ENCODE data around the gene AK2.
"Not testable (repeated sequence)": the region's sequence is repeated elsewhere in the genome, so short reads cannot be mapped to it uniquely, and the experiment has no call there.

The AK2 gene

DNA sequence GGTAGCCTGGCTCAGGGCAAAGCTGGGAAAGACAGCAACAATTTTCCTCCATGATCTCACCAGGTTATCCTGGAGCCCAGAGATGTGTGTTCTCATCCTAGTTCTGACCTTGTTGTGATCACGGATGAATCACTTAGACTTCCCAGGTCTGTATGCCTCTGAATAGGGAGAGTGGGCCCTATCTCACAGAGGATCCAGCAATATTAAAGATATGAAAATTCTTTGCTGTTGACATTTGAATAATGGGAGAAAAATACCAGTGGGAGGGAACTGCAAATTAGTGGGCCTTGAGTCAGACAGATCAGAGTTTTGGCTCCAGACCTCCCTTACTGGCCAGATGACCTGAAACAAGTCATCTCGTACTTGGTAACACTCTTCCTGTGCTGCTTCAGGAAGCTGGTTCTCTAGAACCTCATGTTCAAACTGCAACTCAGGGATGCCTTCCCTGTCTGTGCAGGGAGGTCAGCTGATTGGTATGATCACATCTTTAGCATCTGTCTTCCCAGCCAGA, 39.2 kb downstream of the AK2 start:
- DNase-seq, result no peak

DNA sequence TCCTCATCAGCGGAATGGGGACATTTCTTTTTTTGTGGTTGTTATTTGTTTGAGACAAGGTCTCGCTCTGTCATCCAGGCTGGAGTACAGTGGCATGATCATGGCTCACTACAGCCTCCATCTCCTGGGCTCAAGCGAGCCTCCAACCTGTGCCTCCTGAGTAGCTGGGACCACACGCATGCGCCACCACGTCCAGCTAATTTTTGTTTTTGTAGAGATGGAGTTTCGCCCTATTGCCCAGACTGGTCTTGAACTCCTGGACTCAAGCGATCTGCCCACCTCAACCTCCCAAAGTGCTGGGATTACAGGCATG, 43.4 kb downstream of the AK2 start:
- not testable (repeated sequence) for DNase-seq

DNA sequence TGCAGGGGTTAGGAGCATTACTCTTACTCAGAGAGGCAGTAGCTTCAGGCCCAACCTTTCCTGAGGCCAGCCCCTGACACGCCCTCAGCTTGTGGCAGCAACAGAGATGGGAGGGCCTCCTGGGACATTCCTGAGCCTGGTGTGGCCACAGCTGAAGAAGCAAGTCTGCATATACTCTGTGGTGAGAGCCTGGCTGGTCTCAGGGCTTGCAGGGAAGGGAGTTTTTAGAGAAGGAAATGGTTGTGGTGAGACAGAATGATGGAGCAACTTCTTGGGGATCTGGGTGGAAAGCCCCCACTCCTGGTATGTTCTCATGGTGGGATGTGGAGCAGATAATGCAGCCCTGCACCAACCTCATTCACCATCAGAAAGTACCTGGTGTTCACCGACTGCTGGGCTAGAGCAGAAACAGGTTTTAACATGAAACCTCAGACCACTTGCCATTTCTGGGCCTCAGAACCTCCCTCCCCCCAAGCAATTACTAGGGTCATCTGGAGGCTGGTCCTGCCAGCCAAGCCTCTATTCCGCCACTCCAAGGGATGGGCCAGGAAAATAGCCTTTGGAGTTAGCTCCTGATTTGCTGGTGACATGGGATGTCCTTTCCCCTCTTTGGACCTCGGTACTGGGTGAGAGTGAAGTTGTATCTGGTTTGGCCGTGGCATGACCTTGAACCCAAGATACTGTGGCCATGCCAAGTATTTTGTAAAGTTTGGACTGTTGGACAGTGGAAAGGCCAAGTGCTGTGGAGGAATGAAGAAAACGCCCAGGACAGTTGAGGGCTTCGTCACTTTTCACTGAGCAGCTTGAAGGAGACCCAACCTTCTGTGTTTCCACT, 44.0 kb downstream of the AK2 start:
- DNase-seq, result peak in 7 of 14 donors; percentile 16 to 69 (median 40)

DNA sequence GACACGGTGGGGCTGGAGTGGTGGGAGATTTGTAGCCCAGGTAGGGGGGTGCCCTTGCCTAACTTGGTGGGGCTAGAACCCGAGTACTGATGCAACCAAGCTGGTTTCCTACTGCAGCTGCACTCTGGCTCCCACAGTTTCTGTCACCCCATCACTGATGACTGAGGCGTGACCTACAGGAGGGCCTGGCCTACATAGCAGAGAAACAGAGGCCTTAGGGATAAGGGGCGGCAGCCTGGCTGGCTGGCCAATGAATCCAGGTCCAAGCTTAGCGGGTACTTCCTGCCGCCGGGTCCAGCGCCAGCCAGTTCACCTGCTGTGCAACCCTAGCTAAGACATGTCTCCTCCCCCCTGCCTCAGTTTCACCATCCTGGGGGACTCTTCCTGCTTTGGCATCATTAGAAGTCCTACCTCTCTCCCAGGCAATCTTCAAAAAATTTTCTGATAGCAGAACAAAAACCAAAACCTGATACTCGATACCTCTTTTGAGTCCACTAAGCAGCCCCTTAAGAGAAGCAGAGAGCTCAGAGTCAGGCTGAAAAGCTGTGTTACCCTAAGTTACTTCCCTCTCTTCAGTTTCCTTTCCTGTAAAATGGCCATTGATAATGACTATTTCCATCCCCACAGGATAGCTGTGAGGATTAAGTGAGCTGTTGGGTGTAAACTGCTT, 44.7 kb downstream of the AK2 start:
- no peak for DNase-seq

DNA sequence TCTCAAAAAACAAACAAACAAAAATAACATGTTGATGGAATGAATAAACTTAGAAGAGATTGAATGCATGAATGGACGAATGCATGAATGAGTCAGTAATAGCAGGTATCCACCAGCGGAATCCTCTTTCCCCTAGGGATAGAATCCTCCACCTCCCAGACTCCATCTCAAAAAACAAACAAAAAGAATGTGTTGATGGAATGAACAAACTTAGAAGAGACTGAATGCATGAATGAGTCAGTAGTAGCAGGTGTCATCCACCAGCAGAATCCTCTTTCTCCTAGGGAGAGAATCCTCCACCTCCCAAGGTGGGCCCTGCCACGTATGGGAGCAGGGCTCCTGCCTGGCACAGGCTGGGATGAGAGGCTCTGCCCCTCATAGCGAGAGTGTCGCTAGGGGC, 45.3 kb downstream of the AK2 start:
- DNase-seq, result no peak

DNA sequence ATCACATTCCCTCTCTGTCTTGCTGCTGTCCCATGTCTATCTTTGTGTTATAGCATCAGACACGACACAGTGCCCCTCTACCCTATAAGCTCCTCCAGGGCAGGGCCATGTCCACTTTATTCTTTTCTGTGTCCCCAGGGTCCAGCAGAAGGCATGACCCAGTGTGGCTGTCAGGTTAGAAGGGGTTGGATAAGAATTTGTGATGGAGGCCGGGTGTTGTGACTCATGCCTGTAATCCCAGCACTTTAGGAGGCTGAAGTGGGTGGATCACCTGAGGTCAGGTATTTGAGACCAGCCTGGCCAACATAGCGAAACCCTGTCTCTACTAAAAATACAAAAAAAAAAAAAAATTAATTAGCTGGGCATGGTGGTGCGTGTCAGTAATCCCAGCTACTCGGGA, 45.8 kb downstream of the AK2 start:
- no peak for DNase-seq

DNA sequence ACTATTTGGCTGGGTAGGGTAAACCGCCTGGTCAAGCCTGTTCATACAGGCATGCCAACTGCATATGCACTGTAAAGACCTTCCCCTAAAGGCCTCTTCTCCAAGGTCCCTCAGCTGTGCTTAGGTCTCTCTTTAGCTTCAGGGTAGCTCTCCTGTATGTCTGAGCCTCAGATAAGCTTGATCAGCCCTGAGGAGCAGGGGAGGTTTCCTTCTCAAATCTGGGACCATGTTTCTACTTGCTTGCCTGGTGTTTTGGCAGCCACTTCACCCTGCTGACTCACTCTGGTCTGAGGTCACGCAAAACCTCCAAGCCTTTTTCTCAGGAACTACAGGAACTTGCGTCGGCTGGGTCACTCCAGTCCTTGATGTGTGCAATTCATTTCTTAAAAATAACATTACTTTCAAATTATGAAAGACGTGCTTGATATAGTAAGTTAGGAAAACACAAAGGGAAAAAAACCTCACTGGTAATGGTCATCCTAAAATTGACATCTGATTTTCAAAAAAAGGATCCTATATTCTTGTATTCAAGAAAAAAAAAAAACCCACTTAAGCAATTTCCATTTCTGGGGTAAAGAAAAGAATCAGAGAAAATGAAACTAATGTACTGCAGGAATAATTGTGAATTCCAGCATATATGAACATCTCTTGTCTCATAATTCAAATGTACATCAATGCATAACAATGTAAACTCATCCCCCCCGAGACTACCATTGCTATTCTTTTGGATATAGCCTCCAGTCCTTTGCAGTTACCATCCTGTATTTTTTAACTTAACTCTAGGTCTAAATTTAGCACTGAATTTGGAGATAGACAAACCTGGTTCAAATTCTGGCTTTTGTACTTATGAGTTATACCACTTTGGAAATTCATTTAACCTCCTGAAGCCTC, 47.3 kb downstream of the AK2 start:
- DNase-seq, result peak in 6 of 14 donors; percentile 6 to 63 (median 20)

DNA sequence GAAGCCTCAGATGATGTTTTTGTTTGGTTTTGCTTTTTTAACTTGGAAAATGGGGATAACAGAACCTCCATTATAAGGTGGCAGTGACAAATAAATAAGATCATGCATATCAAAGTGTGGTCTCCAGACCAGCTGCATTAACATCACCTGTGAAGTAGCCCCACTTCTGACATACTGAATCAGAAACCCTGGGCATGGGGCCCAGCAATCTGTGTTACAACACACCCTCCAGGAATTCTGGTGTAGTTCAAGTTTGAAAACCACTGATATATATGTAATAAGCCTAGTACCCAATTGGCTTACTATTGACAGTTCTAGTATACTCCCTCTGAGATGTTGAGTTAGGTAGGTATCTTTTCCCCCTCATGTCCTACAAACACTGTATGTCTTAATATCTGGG, 48.0 kb downstream of the AK2 start:
- DNase-seq, result no peak

DNA sequence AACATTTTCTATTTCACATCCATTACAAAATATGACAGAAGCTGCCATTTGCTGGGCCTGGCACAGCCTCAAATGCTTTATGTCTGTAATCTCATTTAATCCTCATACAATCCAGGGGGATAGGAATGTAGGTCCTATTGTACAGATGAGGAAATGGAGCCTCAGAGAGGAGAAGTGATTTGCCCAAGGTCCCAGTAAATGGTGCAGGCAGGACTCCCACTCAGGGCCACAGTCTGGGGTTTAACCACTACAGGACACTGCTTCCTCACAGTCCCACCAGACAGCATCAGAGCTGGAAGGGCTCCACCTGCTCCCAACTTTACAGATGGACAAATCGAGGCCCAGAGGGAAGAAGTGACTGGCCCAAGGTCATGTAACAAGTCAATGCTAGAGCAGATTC, 51.5 kb downstream of the AK2 start:
- no peak for DNase-seq

DNA sequence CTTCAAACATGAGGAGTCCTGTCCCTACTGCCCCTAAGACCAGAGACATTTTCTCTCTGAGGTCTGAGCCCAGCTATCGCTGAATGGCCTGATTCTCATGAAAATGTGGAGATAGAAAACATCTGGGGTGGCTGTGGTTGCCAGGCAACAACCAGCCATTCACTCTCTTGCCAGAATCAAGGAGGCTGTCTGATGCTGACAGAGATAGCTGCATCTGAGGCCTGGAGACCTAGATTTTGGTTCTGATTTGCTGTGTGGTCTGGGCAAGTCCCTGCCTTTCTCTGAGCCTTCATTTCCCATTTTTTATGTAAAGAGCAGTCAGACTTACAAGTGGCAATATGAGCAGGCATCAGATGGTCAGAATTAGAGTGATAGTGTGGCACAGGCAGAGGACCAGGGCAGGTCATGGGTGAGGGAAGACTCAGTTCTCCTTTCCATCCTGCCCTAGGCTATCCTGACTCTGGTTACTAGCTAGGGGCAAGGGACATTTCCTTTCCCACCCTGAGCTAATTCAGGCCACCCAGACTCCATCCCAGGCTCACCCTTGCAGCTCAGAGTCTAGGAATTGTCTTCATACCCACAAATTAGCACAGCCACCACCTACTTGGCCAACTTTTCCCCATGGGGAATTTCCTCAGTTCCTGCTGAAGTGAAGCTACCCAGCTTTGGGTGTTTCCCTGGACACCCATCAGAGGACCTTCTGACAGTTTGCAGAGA, 52.1 kb downstream of the AK2 start:
- no peak for DNase-seq

DNA sequence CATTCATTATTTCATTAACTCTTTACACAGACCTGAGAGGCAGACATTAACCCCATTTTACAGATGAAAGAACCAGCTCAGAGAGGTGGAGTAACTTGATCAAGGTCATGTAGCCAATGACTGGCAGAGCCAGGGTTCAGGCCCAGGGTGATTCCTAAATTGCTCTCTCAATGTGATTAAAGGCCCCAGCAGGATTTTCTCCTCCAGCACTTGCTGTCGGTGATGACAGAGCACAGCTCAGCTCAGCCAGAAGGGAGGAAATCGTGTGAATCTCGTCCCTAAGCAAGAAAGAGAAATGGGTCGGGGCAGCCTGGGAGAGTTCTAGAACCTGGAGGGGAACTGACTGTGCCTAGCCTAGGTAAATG, 52.6 kb downstream of the AK2 start:
- DNase-seq, result no peak

DNA sequence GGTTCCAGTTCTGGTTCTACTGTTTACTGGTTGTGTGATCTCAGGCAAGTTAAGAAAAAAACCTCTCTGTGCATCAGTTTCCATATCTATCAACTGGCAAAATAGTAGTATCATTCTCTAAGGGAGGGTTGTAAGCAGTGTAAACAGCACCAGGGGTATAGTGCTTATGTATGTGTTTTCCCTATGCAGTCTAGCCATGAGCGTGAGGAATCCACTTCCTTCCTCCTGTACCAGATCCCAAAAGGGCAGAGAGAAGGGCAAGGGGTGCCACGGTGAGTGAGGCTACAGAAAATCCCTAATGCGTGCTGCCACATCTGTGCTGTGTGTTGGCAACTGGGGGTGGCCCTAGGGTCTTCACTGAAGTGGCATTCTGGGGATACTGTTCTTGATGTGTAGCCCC, 53.7 kb downstream of the AK2 start:
- no peak for DNase-seq

DNA sequence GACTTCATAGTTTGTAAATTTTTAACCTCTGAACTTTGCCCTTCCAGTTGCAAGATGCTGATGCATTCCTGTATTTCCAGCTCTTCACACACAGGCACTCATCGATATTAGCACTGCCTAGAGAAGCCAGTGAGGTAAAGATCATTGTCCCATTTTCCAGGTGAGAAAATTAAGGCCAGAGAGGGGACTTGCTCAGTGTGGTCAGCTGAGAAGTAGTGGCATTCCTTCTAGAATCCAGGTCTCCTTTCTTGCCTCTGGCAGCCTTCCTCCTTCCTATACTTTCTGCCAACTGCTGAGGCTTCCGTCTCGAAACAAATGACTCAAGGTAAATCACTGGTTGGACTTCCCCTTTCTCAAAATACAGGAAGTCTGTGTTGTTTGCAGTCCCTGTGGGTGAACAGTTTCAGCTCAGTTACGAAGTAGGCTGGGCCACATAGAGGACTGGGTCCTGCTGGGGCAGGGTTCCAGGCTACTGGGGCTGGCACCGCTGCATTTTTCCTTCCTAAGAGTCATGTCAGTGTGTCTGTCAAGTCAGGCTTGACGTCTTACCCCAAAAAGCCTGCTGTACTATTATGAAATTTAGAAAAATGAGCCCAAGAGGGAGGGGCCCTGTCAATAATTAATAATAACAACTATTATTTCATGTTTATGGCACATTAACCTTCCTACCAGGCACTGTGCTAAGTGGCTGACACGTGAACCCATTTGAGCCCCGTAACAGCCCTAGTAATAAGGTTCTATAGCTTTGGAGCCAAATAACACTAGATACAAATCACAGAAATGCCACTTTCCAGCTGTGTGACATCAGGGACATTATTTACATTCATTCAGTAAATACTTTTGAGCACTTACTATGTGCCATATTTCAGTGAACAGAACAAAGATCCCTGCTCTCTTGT, 55.4 kb downstream of the AK2 start:
- peak in 4 of 14 donors; percentile 24 to 42 (median 30) for DNase-seq

DNA sequence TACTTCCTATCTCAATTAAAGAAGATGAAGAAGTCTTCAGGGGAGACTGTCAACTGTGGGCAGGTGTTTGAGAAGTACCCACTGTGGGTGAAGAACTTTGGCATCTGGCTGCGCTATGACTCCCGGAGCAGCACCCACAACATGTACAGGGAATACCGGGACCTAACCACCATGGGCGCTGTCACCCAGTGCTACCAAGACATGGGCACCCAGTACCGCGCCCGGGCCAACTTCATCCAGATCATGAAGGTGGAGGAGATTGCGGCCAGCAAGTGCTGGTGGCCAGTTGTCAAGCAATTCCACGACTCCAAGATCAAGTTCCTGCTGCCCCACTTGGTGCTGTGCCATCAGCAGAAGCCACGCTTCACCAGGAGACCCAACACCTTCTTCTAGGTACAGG, 56.6 kb downstream of the AK2 start:
- DNase-seq, result no peak

DNA sequence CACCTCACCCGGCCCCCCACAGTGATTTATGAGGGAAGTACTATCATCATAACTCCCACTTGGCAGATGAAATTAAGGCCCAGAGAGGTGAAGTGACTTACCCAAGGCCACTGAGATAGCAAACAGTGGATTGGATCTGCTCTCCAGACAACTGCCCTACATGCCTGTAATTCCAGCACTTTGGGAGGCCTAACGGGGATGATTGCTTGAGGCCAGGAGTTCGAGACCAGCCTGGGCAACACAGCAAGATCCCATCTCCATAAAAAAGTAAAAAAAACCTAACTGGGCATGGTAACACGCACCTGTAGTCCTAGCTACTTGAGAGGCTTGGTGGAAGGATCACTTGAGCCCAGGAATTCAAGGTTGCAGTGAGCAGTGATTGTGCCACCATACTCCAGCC, 57.8 kb downstream of the AK2 start:
- no peak for DNase-seq

DNA sequence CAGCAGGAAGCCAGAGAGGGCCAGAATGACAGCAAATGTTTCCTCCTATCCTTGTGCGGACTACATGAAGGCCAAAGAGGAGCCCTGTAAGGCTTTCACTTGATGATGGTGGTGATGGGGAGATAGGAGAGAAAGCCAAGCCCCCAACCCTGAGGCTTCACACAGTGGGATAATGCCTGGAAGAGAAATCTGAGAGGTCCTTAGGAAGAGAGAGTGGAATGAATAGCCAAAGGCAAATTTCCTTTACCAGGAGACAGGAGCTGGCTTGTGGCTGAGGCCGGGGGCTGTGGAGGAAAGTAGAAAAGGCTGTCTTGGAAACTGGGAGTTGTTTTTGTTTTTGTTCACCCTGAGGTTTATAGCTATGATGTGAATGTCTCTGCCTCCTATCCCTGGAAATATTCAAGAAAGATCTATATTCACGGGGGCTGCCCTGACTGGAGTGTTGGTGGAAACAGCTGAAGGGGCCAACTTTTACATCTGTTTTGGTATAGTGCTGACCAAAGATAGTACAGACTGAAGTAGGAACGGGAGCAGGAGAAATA, 59.1 kb downstream of the AK2 start:
- no peak for DNase-seq

DNA sequence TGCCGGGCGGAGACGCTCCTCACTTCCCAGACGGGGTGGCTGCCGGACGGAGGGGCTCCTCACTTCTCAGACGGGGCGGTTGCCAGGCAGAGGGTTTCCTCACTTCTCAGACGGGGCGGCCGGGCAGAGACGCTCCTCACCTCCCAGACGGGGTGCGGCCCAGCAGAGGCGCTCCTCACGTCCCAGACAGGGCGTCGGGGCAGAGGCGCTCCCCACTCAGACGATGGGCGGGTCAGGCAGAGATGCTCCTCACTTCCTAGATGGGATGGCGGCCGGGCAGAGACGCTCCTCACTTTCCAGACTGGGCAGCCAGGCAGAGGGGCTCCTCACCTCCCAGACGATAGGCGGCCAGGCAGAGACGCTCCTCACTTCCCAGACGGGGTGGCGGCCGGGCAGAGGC, 61.6 kb downstream of the AK2 start:
- not testable (repeated sequence) for DNase-seq

DNA sequence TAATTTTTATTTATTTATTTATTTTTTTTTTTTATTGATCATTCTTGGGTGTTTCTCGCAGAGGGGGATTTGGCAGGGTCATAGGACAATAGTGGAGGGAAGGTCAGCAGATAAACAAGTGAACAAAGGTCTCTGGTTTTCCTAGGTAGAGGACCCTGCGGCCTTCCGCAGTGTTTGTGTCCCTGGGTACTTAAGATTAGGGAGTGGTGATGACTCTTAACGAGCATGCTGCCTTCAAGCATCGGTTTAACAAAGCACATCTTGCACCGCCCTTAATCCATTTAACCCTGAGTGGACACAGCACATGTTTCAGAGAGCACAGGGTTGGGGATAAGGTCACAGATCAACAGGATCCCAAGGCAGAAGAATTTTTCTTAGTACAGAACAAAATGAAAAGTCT, 63.2 kb downstream of the AK2 start:
- not testable (repeated sequence) for DNase-seq

DNA sequence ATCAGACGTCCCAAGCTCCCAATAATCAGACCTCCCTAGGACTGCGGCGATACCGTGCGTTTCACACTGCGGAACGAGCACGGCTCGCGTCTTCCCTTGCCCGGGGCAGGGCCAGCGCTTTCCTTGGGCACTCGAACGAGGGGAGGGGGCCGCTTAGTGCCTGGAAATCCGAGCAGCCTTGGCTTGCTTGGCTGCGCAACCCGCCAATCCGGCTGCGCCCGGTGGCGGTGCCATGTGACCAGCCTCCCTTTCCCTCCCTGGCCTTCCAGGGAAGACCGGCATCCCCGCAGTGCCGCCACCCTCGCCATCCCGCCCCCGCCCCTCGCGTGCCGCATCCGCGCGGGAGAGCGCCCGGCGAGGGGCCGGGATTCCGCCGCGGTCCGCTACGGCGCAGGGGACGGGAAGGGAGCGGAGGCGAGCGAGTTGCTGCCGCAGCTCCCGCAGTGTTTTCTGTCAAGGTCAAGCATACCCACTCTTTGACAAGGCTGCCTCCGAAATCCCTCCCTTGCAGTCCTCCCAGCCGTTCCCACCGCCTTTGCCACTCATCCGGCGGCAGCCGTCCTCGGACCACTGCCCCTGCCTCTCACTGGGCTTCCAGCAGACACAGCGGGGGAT, 63.8 kb downstream of the AK2 start:
- peak in 12 of 14 donors; percentile 22 to 79 (median 60) for DNase-seq

DNA sequence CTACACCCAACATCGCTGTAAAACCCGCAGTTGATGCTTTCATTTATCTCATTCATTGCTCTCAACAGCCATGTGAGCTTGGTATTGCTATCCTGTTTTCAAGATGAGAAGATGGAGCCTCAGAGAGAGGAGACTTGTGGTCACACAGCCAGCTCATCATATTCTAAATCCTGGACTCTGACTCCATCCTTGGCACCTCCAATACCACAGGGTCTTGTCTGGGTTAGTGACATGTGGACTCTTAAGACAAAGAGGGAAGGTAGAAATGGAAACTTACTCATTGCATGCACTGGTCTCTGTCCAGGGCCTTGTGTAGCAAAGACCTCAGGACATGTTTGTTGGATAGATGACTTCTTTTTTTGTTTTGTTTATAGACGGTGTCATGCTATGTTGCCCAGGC, 65.1 kb downstream of the AK2 start:
- no peak for DNase-seq

DNA sequence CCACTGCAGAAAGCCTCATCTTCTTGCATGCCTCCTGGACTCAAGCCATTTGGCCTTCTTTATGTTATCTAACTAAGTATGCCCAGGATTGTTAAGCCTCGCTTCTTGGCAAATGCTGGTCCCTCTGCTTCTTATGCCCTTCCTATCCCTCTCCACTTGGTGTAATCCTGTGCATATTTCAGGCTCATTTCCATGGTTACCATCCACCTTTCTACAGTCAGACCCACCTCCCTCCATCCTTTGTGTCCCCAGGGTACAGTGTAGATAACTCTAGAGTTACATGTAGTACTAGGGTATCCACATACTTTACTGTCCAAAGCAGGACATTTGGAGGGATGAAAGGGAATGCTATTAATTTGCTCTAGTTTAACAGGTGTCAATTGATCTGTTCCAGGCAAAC, 65.5 kb downstream of the AK2 start:
- no peak for DNase-seq

Measured in C1 segment of cervical spinal cord (tissue), 14 donors.